ENCODE data around the gene PDK4. TPM values are rescaled to one million over a fixed set of nuclear protein-coding genes. Genes with fewer than 3 reads are reported as not detected.

The PDK4 gene
- total RNA-seq, 2 experiments from 2014 or later = not detected

- Mint-ChIP-seq H3K9me3 (no peaks in the 10 kb centered on the region), H3K4me3 (no peak overlapping the region), H3K27ac (no peak overlapping the region), H3K36me3 (ENCODE audit: low read depth) (no peaks in the 10 kb centered on the region), H3K27me3 (peaks cover under 1% of the 10 kb centered on the region), H3K4me1 (ENCODE audit: low read depth) (no peaks in the 10 kb centered on the region)
- H3K27ac ChIP-seq (ENCODE audit: low read depth in 1 of 2, low read length in 2 of 2) = no peak overlapping the region
- ChIA-PET POLR2A (no interaction called here), CTCF (no interaction called here)
- no peak for TF ChIP-seq CTCF (IDR thresholded peaks at IDR 0.05)
- H3K4me3 ChIP-seq (ENCODE audit: low read length) = no peak overlapping the region
- ATAC-seq (ENCODE audit: poor library complexity) (no peak), DNase-seq (no peak)
- H3K27me3 ChIP-seq (ENCODE audit: control insufficient read depth in 1 of 2, insufficient read depth in 2 of 2, low read length in 2 of 2) = no peaks in the 10 kb centered on the region
- H3K36me3 ChIP-seq (ENCODE audit: insufficient read depth, low read length) = no peaks in the 10 kb centered on the region
- no peaks in the 10 kb centered on the region for H3K9me3 ChIP-seq (ENCODE audit: control insufficient read depth in 1 of 2, insufficient read depth in 1 of 2, low read length in 2 of 2)
- intact Hi-C loops (cut with DNase I, micrococcal nuclease) = no loop called here
- H3K4me1 ChIP-seq (ENCODE audit: insufficient read depth, low read length) = no peaks in the 10 kb centered on the region
Observed at GRCh38 chr7:95589766-95590165, 6.5 kb downstream of the PDK4 start.

GRCh38 chr7:95589031-95589430, 7.3 kb downstream of the PDK4 start:
- Histone ChIP-seq H3K4me3 (ENCODE audit: low read length) (no peak overlapping the region), H3K9me3 (ENCODE audit: control insufficient read depth in 1 of 2, insufficient read depth in 1 of 2, low read length in 2 of 2) (no peaks in the 10 kb centered on the region), H3K36me3 (ENCODE audit: insufficient read depth, low read length) (no peaks in the 10 kb centered on the region), H3K27me3 (ENCODE audit: control insufficient read depth in 1 of 2, insufficient read depth in 2 of 2, low read length in 2 of 2) (no peaks in the 10 kb centered on the region), H3K4me1 (ENCODE audit: insufficient read depth, low read length) (no peaks in the 10 kb centered on the region), H3K27ac (ENCODE audit: low read depth in 1 of 2, low read length in 2 of 2) (no peak overlapping the region)
- intact Hi-C loops (cut with DNase I, micrococcal nuclease) = no loop called here
- CTCF ChIA-PET = no interaction called here
- Mint-ChIP-seq H3K4me3 (no peak overlapping the region), H3K9me3 (no peaks in the 10 kb centered on the region), H3K27me3 (no peaks in the 10 kb centered on the region), H3K4me1 (ENCODE audit: low read depth) (no peaks in the 10 kb centered on the region), H3K27ac (no peak overlapping the region), H3K36me3 (ENCODE audit: low read depth) (no peaks in the 10 kb centered on the region)
- POLR2A ChIA-PET = no interaction called here
- DNase-seq (no peak), ATAC-seq (ENCODE audit: poor library complexity) (no peak)
- TF ChIP-seq CTCF (IDR thresholded peaks at IDR 0.05) = no peak

GRCh38 chr7:95586951-95587301, 9.4 kb downstream of the PDK4 start:
- Mint-ChIP-seq H3K4me1 (ENCODE audit: low read depth) (no peaks in the 10 kb centered on the region), H3K27ac (no peak overlapping the region), H3K4me3 (no peak overlapping the region), H3K36me3 (ENCODE audit: low read depth) (no peaks in the 10 kb centered on the region), H3K9me3 (no peaks in the 10 kb centered on the region), H3K27me3 (no peaks in the 10 kb centered on the region)
- POLR2A ChIA-PET = no interaction called here
- Histone ChIP-seq H3K4me3 (ENCODE audit: low read length) (no peak overlapping the region), H3K27ac (ENCODE audit: low read depth in 1 of 2, low read length in 2 of 2) (no peak overlapping the region), H3K9me3 (ENCODE audit: control insufficient read depth in 1 of 2, insufficient read depth in 1 of 2, low read length in 2 of 2) (no peaks in the 10 kb centered on the region), H3K36me3 (ENCODE audit: insufficient read depth, low read length) (no peaks in the 10 kb centered on the region), H3K27me3 (ENCODE audit: control insufficient read depth in 1 of 2, insufficient read depth in 2 of 2, low read length in 2 of 2) (no peaks in the 10 kb centered on the region), H3K4me1 (ENCODE audit: insufficient read depth, low read length) (no peaks in the 10 kb centered on the region)
- intact Hi-C loops (cut with DNase I, micrococcal nuclease) = no loop called here
- DNase-seq (no peak), ATAC-seq (ENCODE audit: poor library complexity) (no peak)
- TF ChIP-seq CTCF (IDR thresholded peaks at IDR 0.05) = no peak
- CTCF ChIA-PET = no interaction called here
